Tibial nerve (tissue), 4 donors: Measurements from ENCODE around the gene SEC31A. TPM values are rescaled to one million over a fixed set of nuclear protein-coding genes. Genes with fewer than 3 reads are reported as not detected.

Source experiments
- DNase-seq, 2 donors: peaks; one replicate each; pipeline ENCODE4 v3.0.0-alpha.2; 2019; ENCODE audit warnings: low spot score in 2 of 2
- H3K27ac ChIP-seq, 4 donors: fragments of 200-600 bp; sonication (generic) in 3 of 4; one replicate each; pipeline ENCODE4 v1.5.1; 2017 to 2019; ENCODE audit warnings: mild to moderate bottlenecking in 1 of 4
- H3K27me3 ChIP-seq, 2 donors: fragments of 200-600 bp; sonication (generic) in 1 of 2; one replicate each; pipeline versions ENCODE4 v1.5.1 to v1.6.0; 2017 to 2019
- H3K36me3 ChIP-seq, 3 donors: fragments of 200-600 bp; sonication (generic); one replicate each; pipeline ENCODE4 v1.5.1; 2018 to 2019
- H3K4me1 ChIP-seq, 4 donors: fragments of 200-600 bp; sonication (generic) in 3 of 4; one replicate each; pipeline ENCODE4 v1.5.1; 2017 to 2019
- H3K4me3 ChIP-seq, 4 donors: fragments of 200-600 bp; sonication (generic) in 3 of 4; one replicate each; pipeline ENCODE4 v1.5.1; 2017 to 2019; ENCODE audit warnings: mild to moderate bottlenecking in 1 of 4, moderate library complexity in 1 of 4
- H3K9me3 ChIP-seq, 4 donors: fragments of 200-600 bp; sonication (generic) in 3 of 4; one replicate each; pipeline ENCODE4 v1.5.1; 2017 to 2019
- CTCF ChIP-seq, 5 experiments: fragments of 200-600 bp in 3 of 5; fragments of 450-650 bp in 2 of 5; sonication (generic) in 3 of 5; IDR thresholded peaks; one replicate each; pipeline ENCODE4 v1.5.1; 2016 to 2019; ENCODE audit warnings: antibody characterized with exemption in 5 of 5, mild to moderate bottlenecking in 3 of 5, moderate library complexity in 2 of 5
- EP300 ChIP-seq, 2 donors: sonication (generic); formaldehyde crosslinking; IDR thresholded peaks; one replicate each; pipeline ENCODE4 v1.6.1; 2017; ENCODE audit warnings: antibody characterized with exemption in 2 of 2, mild to moderate bottlenecking in 1 of 2
- POLR2A ChIP-seq, 2 donors: fragments of 450-650 bp; IDR thresholded peaks; one replicate each; pipeline ENCODE4 v1.6.1; 2017; ENCODE audit warnings: antibody characterized with exemption in 2 of 2, mild to moderate bottlenecking in 2 of 2, moderate library complexity in 2 of 2
- WGBS, 2 donors: methylation state at CpG; one replicate each; pipeline ENCODE4 v1.1.5; 2018; 5-methylcytosine and 5-hydroxymethylcytosine counted together
- total RNA-seq, 4 donors: library from RNA; depleted of rRNA; stranded (reverse); fragments of >200 nt; gene quantifications; one replicate each; pipeline ENCODE4 v1.1.0, GENCODE V29; 2016

Gene SEC31A
- total RNA-seq, 4 donors from 2014 or later = 171 to 190 (median 176) TPM

DNA sequence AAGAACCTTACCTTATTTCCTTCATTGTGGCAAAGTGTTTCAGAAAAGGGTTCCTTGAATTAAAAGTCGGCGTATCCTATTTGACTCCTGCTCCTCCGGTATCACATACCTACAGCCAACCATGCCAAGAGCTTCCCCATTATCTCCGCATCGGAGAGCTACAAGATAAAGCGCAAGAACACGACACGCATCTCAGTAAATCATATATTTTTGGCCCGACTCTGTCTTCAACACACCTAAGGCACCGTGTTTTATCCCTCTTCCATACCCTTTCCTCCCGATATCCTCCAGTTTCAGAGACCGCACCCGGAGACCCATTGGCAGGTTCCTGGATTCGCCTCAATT, 9.1 kb upstream of the SEC31A start:
- 0 to 1% methylated on average over 14 of the region's 14 CpGs for WGBS, 2 donors
- H3K4me1 ChIP-seq = peaks cover 4 to 48% (median 17%) of the 10 kb centered on the region in 4 donors
- H3K4me3 ChIP-seq = peak overlapping the region; percentile 69 to 85 (median 78)
- H3K9me3 ChIP-seq = no peaks in the 10 kb centered on the region
- H3K27ac ChIP-seq = peak overlapping the region; percentile 97 to 100 (median 99)
- H3K36me3 ChIP-seq = peaks cover 0 to 13% (median 0%) of the 10 kb centered on the region in 3 donors
- H3K27me3 ChIP-seq = no peaks in the 10 kb centered on the region
- no peak for DNase-seq
- TF ChIP-seq POLR2A (IDR thresholded peaks at IDR 0.05) (no peak), EP300 (IDR thresholded peaks at IDR 0.05) (no peak), CTCF (IDR thresholded peaks at IDR 0.05) (no peak)

DNA sequence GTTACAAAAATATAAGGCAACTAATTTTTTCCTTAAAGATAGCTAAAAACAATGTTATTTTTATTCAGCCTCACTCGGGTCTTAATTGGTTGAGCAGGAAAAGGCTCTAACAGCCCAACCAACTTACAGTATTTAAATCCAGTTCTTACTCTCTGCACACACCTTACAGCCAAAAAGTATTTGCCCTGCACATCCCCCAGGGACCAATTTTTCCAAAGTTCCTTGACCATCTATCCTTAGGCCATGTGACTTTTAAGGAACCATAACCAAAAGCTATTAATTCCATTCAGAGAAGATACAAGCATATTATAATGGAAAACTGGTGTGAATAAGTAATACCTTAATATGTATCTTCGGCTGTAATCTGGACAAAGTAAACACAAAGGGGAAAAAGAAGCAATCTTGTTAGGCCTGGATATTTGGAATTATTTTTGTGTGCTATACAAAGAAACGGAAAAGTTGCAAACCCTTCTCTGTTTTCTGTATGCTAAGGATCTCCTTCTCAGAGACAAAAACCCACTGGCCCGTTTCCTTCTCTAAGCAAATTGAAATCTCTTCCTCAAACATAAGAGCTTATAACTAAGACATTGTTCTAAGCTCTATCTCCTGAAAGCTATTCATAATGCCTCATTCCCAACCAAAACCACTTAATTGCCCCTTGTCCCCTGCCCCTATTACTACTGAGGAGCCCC, 8.6 kb upstream of the SEC31A start:
- peaks cover 4 to 48% (median 17%) of the 10 kb centered on the region in 4 donors for H3K4me1 ChIP-seq
- H3K27me3 ChIP-seq = no peaks in the 10 kb centered on the region
- DNase-seq = no peak
- peak overlapping the region; percentile 69 to 85 (median 78) for H3K4me3 ChIP-seq
- WGBS, 2 donors = 0 to 1% methylated on average over 4 of the region's 4 CpGs
- no peaks in the 10 kb centered on the region for H3K9me3 ChIP-seq
- peak overlapping the region; percentile 97 to 100 (median 99) for H3K27ac ChIP-seq
- TF ChIP-seq EP300 (IDR thresholded peaks at IDR 0.05) (no peak), POLR2A (IDR thresholded peaks at IDR 0.05) (no peak), CTCF (IDR thresholded peaks at IDR 0.05) (no peak)
- peaks cover 0 to 17% (median 0%) of the 10 kb centered on the region in 3 donors for H3K36me3 ChIP-seq

DNA sequence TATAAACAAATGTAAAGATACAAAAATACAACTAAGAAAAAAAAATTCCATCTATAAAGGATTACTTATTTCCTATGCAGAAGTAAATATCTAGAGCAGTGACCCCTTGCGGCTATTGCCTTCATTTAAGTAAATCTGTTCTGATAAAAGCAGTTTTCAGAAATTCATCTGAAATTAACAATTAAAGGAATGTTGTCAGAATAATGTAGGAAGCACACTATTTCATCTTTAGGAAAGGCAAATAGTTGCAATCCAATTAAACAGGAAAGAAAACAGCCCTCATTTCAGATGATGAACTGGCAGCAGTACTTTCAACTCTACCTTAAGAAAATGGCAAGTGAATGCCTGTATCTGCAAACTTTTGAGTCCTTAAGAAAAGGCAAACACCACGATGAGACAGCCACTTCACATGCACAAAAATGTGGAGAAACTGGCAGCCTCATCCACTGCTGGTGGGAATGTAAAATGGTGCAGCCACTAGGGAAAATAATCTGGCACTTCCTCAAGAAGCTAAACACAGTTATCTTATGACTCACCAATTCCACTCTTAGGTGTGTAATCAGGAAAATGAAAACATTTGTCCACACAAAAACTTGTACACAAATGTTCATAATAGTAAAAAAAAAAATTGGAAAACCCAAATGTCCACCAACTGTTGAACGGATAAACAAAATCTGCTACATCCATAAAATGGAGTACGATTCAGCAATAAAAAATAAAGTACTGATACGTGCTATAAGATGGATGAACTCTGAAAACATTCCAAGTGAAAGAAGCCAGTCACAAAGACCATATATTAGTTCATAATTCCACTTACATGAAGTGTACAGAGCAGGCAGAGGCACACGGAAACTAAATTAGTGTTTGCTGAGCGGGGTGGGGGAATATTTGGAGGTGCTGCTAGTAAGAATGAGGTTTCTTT, 7.6 kb upstream of the SEC31A start:
- WGBS, 2 donors = 36 to 41% methylated on average over 7 of the region's 7 CpGs
- Histone ChIP-seq H3K27ac (peak overlapping the region in 3 of 4 donors; percentile 97 to 100 (median 98)), H3K4me1 (peaks cover 4 to 48% (median 17%) of the 10 kb centered on the region in 4 donors), H3K4me3 (peak overlapping the region; percentile 69 to 85 (median 78)), H3K36me3 (peaks cover 0 to 26% (median 0%) of the 10 kb centered on the region in 3 donors), H3K27me3 (no peaks in the 10 kb centered on the region), H3K9me3 (no peaks in the 10 kb centered on the region)
- peak in 3 of 5 experiments; percentile 17 to 34 (median 20) for TF ChIP-seq CTCF (IDR thresholded peaks at IDR 0.05)
- TF ChIP-seq POLR2A (IDR thresholded peaks at IDR 0.05) = no peak
- TF ChIP-seq EP300 (IDR thresholded peaks at IDR 0.05) = peak in 1 of 2 donors; percentile 37
- DNase-seq = peak in 1 of 2 donors; percentile 31

GRCh38 chr4:82896755-82897154, 5.8 kb upstream of the SEC31A start:
- Histone ChIP-seq H3K36me3 (peaks cover 0 to 30% (median 0%) of the 10 kb centered on the region in 3 donors), H3K9me3 (no peaks in the 10 kb centered on the region), H3K27me3 (no peaks in the 10 kb centered on the region), H3K4me3 (no peak overlapping the region), H3K27ac (no peak overlapping the region), H3K4me1 (peaks cover 4 to 48% (median 22%) of the 10 kb centered on the region in 4 donors)
- 87 to 88% methylated on average over 1 of the region's 1 CpG for WGBS, 2 donors
- no peak for DNase-seq
- no peak for TF ChIP-seq POLR2A (IDR thresholded peaks at IDR 0.05)

DNA sequence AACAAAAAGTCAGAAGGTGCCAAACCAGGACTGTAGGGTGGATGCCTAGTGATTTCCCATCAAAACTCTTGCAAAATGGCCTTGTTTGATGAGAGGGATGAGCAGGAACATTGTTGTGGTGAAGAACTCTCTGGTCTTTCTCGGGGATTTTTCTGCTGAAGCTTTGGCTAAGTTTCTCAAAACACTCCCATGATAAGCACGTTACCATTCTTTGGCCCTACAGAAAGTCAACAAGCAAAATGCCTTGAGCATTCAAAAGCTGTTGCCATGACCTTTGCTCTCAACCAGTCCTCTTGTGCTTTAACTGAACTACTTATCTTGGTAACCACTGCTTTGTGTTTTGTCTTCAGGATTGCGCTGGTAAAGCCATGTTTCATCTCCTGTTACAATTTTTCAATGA, 3.0 kb upstream of the SEC31A start:
- H3K4me1 ChIP-seq = peaks cover 4 to 50% (median 29%) of the 10 kb centered on the region in 4 donors
- 82 to 87% methylated on average over 3 of the region's 3 CpGs for WGBS, 2 donors
- H3K4me3 ChIP-seq = no peak overlapping the region
- H3K27ac ChIP-seq = no peak overlapping the region
- H3K9me3 ChIP-seq = no peaks in the 10 kb centered on the region
- no peaks in the 10 kb centered on the region for H3K27me3 ChIP-seq
- H3K36me3 ChIP-seq = peaks cover 0 to 30% (median 0%) of the 10 kb centered on the region in 3 donors
- DNase-seq = no peak
- TF ChIP-seq CTCF (IDR thresholded peaks at IDR 0.05) (no peak), EP300 (IDR thresholded peaks at IDR 0.05) (no peak), POLR2A (IDR thresholded peaks at IDR 0.05) (no peak)
